HCT116 (cell line): ENCODE data around the gene TCEA3.

ENCODE experiments used
- CTCF ChIP-seq, 3 experiments: fragments of 200-600 bp in 1 of 3; sonication (generic) in 1 of 3; IDR thresholded peaks in 2 of 3; conservative IDR thresholded peaks in 1 of 3; 2 replicates each; pipeline ENCODE4 v1.5.1; 2012 to 2017; ENCODE audit warnings: low read depth in 2 of 3, low read length in 2 of 3, antibody characterized with exemption in 1 of 3, borderline replicate concordance in 1 of 3, control low read depth in 1 of 3, mild to moderate bottlenecking in 1 of 3, mixed read lengths in 1 of 3, mixed run types in 1 of 3, moderate library complexity in 1 of 3; ENCODE audit not compliant: insufficient read depth in 1 of 3
- EZH2 ChIP-seq: fragments of 200-600 bp; sonication (generic); IDR thresholded peaks from 2 replicates; pipeline ENCODE4 v1.6.1; 2017; ENCODE audit warnings: antibody characterized with exemption, mixed run types

GRCh38 chr1:23471473-23472075 is 47.0 kb upstream of the TCEA3 start:
- TF ChIP-seq CTCF (IDR thresholded peaks at IDR 0.05 in 2 of 3, conservative IDR thresholded peaks at IDR 0.05 in 1 of 3; ENCODE audit: borderline replicate concordance in 1 of 3, insufficient read depth in 1 of 3, low read depth in 2 of 3, low read length in 2 of 3) (no peak), EZH2 (no peak)
